Stimulated activated CD8-positive, alpha-beta memory T cell treated with anti-CD3 and anti-CD28 coated beads, Interleukin-15, amount 100 ng/mL, for 48 hours (primary cell): ENCODE measurements around the gene MPHOSPH8.
"Not testable (repeated sequence)": the region's sequence is repeated elsewhere in the genome, so short reads cannot be mapped to it uniquely, and the experiment has no call there.

ENCODE experiments used
- DNase-seq, 2 donors: peaks; one replicate each; pipeline ENCODE4 v3.0.0-alpha.2; 2020; ENCODE audit warnings: low read depth in 2 of 2

Gene MPHOSPH8

GRCh38 chr13:19685437-19685836 is 52.0 kb downstream of the MPHOSPH8 start:
- DNase-seq = no peak

GRCh38 chr13:19691447-19691846 is 58.0 kb downstream of the MPHOSPH8 start:
- DNase-seq = not testable (repeated sequence)

- no peak for DNase-seq
Observed at GRCh38 chr13:19695428-19695827, 62.0 kb downstream of the MPHOSPH8 start.

GRCh38 chr13:19695829-19696228 is 62.4 kb downstream of the MPHOSPH8 start:
- DNase-seq = no peak

GRCh38 chr13:19700963-19701362 is 67.5 kb downstream of the MPHOSPH8 start:
- DNase-seq = not testable (repeated sequence)

GRCh38 chr13:19701619-19702018 is 68.2 kb downstream of the MPHOSPH8 start:
- not testable (repeated sequence) for DNase-seq

- not testable (repeated sequence) for DNase-seq
Observed at GRCh38 chr13:19704256-19704655, 70.8 kb downstream of the MPHOSPH8 start.

GRCh38 chr13:19709039-19709438 is 75.6 kb downstream of the MPHOSPH8 start:
- DNase-seq = not testable (repeated sequence)

GRCh38 chr13:19709782-19710181 is 76.3 kb downstream of the MPHOSPH8 start:
- not testable (repeated sequence) for DNase-seq

- DNase-seq = no peak
Observed at GRCh38 chr13:19713186-19713965, 79.9 kb downstream of the MPHOSPH8 start.

- DNase-seq = no peak
Observed at GRCh38 chr13:19720039-19720438, 86.6 kb downstream of the MPHOSPH8 start.
